ENCODE results near the gene FANCC.
A peak's percentile ranks its signal among the peaks of the same experiment; 100 is the strongest.

DNA sequence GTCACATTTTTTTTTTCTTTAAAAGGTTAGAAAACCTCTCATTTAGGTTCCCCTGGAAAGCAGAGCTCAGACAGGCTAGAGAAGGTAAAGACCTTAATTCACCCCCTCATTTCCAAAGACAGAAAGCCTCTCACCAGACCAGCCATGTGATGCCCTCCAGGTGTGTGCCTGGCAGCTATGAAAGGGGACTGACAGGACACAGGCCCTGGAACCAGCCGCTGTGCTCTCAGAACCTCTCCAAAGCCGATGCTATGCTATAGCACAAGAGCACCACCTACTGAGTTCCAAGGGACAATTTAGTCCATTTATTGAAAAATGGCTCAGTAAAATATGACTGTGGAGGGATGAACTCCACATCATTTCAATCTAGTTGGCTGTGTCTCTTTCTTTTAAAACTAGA lies 48.8 kb downstream of the FANCC start:
- TF ChIP-seq, protein P1, sequence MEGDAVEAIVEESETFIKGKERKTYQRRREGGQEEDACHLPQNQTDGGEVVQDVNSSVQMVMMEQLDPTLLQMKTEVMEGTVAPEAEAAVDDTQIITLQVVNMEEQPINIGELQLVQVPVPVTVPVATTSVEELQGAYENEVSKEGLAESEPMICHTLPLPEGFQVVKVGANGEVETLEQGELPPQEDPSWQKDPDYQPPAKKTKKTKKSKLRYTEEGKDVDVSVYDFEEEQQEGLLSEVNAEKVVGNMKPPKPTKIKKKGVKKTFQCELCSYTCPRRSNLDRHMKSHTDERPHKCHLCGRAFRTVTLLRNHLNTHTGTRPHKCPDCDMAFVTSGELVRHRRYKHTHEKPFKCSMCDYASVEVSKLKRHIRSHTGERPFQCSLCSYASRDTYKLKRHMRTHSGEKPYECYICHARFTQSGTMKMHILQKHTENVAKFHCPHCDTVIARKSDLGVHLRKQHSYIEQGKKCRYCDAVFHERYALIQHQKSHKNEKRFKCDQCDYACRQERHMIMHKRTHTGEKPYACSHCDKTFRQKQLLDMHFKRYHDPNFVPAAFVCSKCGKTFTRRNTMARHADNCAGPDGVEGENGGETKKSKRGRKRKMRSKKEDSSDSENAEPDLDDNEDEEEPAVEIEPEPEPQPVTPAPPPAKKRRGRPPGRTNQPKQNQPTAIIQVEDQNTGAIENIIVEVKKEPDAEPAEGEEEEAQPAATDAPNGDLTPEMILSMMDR (IDR thresholded peaks at IDR 0.05) = peak in 4 of 6 experiments; percentile 18 to 35 (median 31)
- TF ChIP-seq POLR2A (IDR thresholded peaks at IDR 0.05) = no peak
